HG03066 (cell line): Measurements from ENCODE around the gene CFAP46.
"Not testable (repeated sequence)": the region's sequence is repeated elsewhere in the genome, so short reads cannot be mapped to it uniquely, and the experiment has no call there.

ENCODE experiments used
- ATAC-seq: cut with Tn5 transposase; IDR thresholded peaks from one replicate; pipeline ENCODE4 v1.9.1; 2021; ENCODE audit warnings: low read depth; ENCODE audit not compliant: unreplicated experiment

CFAP46 gene

DNA sequence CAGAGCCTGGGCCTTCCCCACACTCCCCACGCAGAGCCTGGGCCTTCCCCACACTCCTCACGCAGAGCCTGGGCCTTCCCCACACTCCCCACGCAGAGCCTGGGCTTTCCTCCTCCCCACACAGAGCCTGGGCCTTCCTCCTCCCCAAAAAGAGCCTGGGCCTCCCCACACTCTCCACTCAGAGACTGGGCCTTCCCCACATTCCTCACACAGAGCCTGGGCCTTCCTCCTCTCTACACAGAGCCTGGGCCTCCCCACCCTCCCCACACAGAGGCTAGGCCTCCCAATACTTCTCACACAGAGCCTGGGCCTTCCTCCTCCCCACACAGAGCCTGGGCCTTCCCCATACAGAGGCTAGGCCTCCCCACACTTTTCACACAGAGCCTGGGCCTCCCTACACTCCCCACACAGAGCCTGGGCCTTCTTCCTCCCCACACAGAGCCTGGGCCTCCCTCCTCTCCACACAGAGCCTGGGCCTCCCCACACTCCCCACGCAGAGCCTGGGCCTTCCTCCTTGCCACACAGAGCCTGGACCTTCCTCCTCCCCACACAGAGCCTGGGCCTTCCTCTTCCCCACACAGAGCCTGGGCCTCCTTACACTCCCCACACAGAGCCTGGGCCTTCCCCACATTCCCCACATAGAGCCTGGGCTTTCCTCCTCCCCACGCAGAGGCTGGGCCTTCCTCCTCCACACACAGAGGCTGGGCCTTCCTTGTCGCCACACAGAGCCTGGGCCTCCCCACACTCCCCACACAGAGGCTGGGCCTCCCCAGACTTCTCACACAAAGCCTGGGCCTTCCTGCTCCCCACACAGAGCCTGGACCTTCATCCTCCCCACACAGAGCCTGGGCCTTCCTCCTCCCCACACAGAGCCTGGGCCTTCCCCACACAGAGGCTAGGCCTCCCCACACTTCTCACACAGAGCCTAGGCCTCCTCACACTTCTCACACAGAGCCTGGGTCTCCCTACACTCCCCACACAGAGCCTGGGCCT, 10.8 kb downstream of the CFAP46 start:
- not testable (repeated sequence) for ATAC-seq

DNA sequence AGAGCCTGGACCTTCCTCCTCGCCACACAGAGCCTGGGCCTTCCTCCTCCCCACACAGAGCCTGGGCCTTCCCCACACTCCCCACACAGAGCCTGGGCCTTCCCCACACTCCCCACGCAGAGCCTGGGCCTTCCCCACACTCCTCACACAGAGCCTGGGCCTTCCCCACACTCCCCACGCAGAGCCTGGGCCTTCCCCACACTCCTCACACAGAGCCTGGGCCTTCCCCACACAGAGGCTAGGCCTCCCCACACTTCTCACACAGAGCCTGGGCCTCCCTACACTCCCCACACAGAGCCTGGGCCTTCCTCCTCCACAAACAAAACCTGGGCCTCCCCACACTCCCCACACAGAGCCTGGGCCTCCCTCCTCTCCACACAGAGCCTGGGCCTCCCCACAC, 11.7 kb downstream of the CFAP46 start:
- not testable (repeated sequence) for ATAC-seq

DNA sequence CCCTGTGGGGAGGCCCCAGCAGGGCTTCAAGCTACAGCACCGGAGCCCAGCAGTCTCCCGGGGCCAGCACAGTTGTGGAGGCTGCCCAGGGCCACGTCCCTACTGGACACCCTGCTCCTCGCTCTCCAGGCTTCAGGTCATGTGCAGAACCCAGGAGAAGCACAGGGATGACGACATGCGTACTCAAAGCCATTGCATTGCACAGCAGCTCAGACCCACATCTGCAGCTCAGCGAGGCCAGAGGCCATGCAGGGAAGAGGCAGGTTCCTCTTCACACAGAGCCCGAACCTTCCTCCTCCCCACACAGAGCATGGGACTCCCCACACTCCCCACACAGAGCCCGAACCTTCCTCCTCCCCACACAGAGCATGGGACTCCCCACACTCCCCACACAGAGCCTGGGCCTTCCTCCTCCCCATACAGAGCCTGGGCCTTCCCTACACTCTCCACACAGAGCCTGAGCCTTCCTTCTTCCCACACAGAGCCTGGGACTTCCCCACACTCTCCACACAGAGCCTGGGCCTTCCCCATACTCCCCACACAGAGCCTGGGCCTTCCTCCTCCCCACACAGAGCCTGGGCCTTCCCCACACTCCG, 12.3 kb downstream of the CFAP46 start:
- ATAC-seq: no peak

GRCh38 chr10:132929480-132929879, 12.9 kb downstream of the CFAP46 start:
- no peak for ATAC-seq

DNA sequence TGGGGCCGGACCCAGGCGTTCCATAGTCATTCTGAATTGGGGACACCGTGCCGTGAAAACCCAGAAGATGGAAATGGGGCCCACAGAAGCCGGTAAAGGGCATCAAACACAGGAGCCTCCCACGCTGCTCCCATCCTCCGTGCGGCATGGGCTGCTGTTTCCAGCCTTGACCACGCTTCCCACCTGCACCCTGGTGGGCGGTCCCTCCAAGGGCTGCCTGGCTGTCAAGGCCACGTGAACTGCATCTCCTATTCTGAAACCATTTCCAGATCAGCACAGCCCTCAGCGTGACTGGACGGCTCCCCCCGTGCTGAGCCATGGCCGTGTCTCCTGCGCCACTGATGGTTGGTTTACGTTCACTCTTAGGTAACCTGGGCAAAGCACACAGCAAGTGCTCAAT, 14.1 kb downstream of the CFAP46 start:
- no peak for ATAC-seq

DNA sequence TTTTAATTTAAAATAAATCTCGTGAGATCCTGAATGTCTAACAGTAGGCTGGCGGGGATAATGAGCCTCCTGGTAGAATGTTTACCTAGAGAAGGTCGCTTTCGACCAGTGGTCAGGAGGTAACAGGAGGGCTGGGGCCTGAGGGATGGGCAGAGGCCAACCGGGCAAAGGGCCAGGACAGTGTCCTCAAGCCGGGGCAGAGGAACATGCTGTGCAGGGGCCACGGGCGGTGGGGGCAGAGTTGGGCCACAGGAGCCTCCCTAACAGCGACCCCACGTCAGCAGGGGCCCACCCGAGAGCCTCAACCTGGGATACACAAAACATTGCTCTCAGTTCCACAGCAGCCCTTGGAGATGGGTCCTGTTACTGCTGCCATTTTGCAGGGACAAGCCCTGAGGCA, 14.5 kb downstream of the CFAP46 start:
- no peak for ATAC-seq

GRCh38 chr10:132926777-132927650, 15.4 kb downstream of the CFAP46 start:
- ATAC-seq: no peak

DNA sequence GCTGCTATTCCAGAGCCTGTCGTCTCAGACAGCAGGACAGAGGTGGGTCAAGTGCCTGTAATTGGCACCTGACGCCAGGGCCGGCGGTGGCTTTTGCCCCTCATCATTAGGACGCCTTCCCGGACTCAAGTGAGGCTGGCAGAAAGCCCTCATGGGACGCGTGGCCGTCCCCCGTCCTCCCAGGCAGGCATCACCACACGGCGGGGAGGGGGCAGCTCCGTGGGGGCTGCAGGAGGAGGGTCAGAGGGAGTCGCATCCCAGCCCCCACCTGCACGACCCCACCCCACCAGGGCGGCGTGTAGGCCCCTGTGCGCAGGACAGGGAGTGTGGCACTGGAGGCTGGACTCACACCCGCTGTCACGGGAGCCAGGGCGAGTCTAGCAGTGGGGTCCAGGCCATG, 16.3 kb downstream of the CFAP46 start:
- no peak for ATAC-seq

- ATAC-seq: no peak
Observed at GRCh38 chr10:132925614-132926013, 16.8 kb downstream of the CFAP46 start.

DNA sequence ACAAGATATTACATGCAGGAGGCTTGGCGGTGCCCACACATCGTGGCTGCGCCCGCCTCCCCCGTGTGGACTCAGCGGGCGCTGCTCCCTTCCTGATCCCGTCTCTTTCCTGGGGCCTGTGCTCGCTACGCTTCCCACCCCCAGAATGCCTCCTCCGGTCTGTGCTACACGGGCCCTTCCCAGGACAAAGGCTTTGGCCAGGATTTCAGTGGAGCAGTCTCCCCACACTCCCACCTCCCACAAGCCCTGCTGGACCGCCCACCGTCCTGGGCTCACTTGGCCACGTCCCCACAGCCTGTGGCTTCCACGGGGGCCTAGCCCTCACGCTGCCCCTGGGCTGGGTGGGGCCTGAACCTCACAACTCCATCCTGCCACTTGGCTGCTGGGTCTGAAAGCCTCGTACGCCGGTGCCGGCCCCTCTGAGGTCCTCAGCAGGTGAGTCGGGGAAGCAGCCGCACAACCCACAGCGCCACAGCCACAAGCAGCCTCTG, 17.3 kb downstream of the CFAP46 start:
- ATAC-seq: no peak

DNA sequence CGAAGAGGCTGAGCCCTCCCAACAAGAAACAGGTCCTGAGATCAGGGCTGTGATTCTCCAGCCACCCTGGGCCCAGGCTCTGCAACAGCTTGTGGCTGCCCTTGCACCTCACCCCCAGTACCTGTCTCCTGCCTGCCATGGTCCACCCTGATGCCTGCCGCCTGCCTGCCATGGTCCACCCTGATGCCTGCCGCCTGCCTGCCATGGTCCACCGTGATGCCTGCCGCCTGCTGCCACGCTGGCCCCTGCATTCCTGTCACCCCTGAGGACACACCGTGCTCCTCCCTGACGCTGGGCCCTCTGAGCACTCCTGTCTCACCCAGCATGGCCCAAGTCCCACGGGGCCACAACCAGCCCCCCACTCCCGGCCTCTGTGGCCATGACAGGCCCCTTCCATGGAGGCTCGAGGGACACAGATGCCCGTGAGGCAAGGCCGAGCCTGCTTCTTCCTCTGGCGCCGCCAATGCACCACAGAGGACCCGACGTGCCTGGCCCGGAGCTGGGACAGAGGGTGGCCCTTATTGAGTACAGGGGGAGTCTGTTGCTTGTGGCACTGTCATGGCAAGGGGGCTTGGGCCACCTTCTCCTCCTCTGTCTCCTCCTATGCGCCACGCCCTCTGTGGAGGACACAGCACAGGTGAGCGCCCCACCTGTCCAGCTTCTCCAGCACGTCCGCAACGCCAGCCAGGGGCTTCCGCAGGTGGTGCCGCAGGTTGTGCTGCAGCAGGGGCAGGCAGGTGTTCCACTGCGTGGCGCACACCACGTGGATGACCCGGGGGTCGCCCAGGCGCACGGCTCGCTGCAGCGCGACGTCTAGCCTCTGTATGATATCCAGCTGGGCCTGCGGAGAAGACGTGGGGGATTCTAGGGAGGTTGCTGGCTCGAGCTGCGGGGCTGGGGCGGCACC, 18.1 kb downstream of the CFAP46 start:
- ATAC-seq: no peak

GRCh38 chr10:132923384-132923783, 19.0 kb downstream of the CFAP46 start:
- ATAC-seq: not testable (repeated sequence)

DNA sequence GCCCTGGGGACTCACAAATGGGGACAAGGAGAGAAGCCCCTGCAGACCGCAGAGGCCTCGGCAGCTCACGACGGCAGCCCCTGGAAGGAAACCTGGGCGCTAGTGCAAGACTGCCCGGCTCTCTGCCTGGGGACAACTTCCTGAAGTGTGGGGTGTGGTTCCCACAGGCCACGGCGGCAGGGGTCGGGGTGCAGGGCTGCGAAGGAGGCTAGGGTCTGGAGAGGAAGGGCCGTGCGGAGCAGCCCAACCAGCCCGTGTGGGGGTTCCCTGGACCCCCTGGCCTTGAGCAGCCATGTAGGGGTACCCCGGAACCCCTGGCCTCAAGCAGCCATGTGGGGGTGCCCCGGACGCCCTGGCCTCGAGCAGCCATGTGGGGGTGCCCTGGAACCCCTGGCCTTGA, 19.5 kb downstream of the CFAP46 start:
- no peak for ATAC-seq

DNA sequence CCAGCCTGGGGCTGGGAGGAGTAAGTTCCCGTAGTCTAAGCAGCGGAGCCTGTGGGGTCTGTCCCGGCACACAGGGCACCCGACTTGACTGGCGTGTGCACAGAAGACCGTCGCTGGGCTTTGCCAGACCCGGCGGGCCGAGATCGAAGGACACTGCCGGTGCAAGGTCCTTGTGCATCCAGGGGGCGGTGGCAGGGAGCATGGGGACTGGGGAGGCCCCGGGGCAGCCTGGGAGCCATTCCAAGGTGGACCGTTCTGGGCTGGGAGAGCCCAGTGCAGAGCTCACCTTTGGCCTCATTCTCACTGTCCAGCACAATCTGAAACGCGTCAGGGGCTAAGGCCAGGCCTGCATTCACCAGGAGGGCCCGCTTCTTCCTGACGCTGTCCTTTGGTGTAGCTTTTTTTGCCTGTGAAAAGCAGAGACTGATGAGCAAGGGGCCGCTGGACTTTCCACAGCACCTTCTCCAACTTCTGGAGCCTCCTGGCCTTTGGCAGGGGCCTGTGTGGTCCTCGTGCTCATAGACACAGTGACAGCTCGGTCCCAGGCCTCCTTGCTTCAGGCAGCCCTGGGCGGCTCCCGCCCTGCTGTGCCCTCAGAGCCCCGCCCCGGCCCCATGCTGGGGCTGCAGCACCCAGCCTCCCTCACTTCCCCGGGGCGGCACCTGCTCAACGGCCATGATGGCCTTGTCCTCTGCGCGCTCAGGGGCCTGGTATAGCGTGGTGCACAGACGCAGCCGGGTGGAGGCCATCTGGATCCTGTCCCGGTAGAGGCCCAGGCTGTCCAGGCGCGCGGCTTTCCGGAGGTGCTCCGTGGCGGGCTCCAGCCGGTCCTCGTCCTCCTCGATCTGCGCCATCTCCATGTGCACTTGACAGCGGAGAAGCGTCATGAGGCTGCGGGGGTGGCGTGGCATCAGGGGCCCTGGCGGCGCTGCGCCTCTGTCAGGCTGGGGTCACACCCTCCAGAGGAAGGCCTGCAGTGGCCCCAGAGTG, 20.3 kb downstream of the CFAP46 start:
- ATAC-seq: no peak

- no peak for ATAC-seq
Observed at GRCh38 chr10:132921086-132921485, 21.3 kb downstream of the CFAP46 start.

- ATAC-seq: no peak
Observed at GRCh38 chr10:132920101-132920925, 22.1 kb downstream of the CFAP46 start.

- no peak for ATAC-seq
Observed at GRCh38 chr10:132919374-132920100, 22.8 kb downstream of the CFAP46 start.
